ENCODE results near the gene THRA.

The THRA gene

GRCh38 chr17:40106760-40107521 lies 44.2 kb downstream of the THRA start:
- H3K4me3 ChIP-seq (ENCODE audit: low read length), result no peak overlapping the region
- DNase-seq (ENCODE audit: low read depth, low spot score), result no peak

- no peak overlapping the region for H3K4me3 ChIP-seq (ENCODE audit: low read length)
- no peak for DNase-seq (ENCODE audit: low read depth, low spot score)
Measured at GRCh38 chr17:40107522-40108174, 44.9 kb downstream of the THRA start.

GRCh38 chr17:40108970-40109824 lies 46.4 kb downstream of the THRA start:
- DNase-seq (ENCODE audit: low read depth, low spot score), result no peak

GRCh38 chr17:40110026-40110845 lies 47.5 kb downstream of the THRA start:
- no peak overlapping the region for H3K4me3 ChIP-seq (ENCODE audit: low read length)
- no peak for DNase-seq (ENCODE audit: low read depth, low spot score)

More at GRCh38 chr17:40108970-40109824, 46.4 kb downstream of the THRA start:
- H3K4me3 ChIP-seq (ENCODE audit: low read length), result no peak overlapping the region

GRCh38 chr17:40111221-40112128 lies 48.7 kb downstream of the THRA start:
- DNase-seq (ENCODE audit: low read depth, low spot score), result peak; percentile 79
- H3K4me3 ChIP-seq (ENCODE audit: low read length), result peak overlapping the region; percentile 36

GRCh38 chr17:40112191-40112711 lies 49.5 kb downstream of the THRA start:
- H3K4me3 ChIP-seq (ENCODE audit: low read length), result no peak overlapping the region
- DNase-seq (ENCODE audit: low read depth, low spot score), result no peak

- no peak overlapping the region for H3K4me3 ChIP-seq (ENCODE audit: low read length)
- no peak for DNase-seq (ENCODE audit: low read depth, low spot score)
Measured at GRCh38 chr17:40112718-40113109, 49.9 kb downstream of the THRA start.

- peak; percentile 95 for DNase-seq (ENCODE audit: low read depth, low spot score)
Measured at GRCh38 chr17:40113110-40113906, 50.5 kb downstream of the THRA start.

GRCh38 chr17:40113907-40114245 lies 51.1 kb downstream of the THRA start:
- DNase-seq (ENCODE audit: low read depth, low spot score), result no peak
- peak overlapping the region; percentile 61 for H3K4me3 ChIP-seq (ENCODE audit: low read length)

More at GRCh38 chr17:40113110-40113906, 50.5 kb downstream of the THRA start:
- peak overlapping the region; percentile 61 for H3K4me3 ChIP-seq (ENCODE audit: low read length)

GRCh38 chr17:40115101-40115436 lies 52.3 kb downstream of the THRA start:
- H3K4me3 ChIP-seq (ENCODE audit: low read length), result no peak overlapping the region
- no peak for DNase-seq (ENCODE audit: low read depth, low spot score)

GRCh38 chr17:40121181-40122135 lies 58.7 kb downstream of the THRA start, which contains the start of gene MSL1:
TSS of gene MSL1 (plus strand) at chr17:40121971. CDS start at chr17:40122613, 642 bp downstream.
- DNase-seq (ENCODE audit: low read depth, low spot score), result no peak
- H3K4me3 ChIP-seq (ENCODE audit: low read length), result peak within 1 kb of the TSS; percentile 90

GRCh38 chr17:40122136-40122998 lies 59.6 kb downstream of the THRA start:
- DNase-seq (ENCODE audit: low read depth, low spot score), result no peak
- peak overlapping the region; percentile 90 for H3K4me3 ChIP-seq (ENCODE audit: low read length)

- no peak for DNase-seq (ENCODE audit: low read depth, low spot score)
Measured at GRCh38 chr17:40122999-40123810, 60.4 kb downstream of the THRA start.

GRCh38 chr17:40123811-40124114 lies 61.0 kb downstream of the THRA start:
- DNase-seq (ENCODE audit: low read depth, low spot score), result no peak
- H3K4me3 ChIP-seq (ENCODE audit: low read length), result peak overlapping the region; percentile 90

More at GRCh38 chr17:40122999-40123810, 60.4 kb downstream of the THRA start:
- peak overlapping the region; percentile 90 for H3K4me3 ChIP-seq (ENCODE audit: low read length)
